ENCODE results near the gene AMMECR1. TPM values are rescaled to one million over a fixed set of nuclear protein-coding genes. Genes with fewer than 3 reads are reported as not detected.

AMMECR1 gene
- total RNA-seq, 2 experiments from 2014 or later = 7.8 to 7.9 TPM

- no peaks in the 10 kb centered on the region for H3K27me3 Mint-ChIP-seq
- TF ChIP-seq CTCF (IDR thresholded peaks at IDR 0.05) = no peak
- intact Hi-C loops (cut with DNase I, micrococcal nuclease) = no loop called here
- DNase-seq (no peak), ATAC-seq (ENCODE audit: poor library complexity) (no peak)
- H3K36me3 Mint-ChIP-seq (ENCODE audit: low read depth) = no peaks in the 10 kb centered on the region
- ChIA-PET CTCF (no interaction called here), POLR2A (no interaction called here)
- H3K27ac Mint-ChIP-seq = no peak within 1 kb of the TSS
- no peaks in the 10 kb centered on the region for H3K9me3 Mint-ChIP-seq
- Histone ChIP-seq H3K9me3 (ENCODE audit: control insufficient read depth in 1 of 2, insufficient read depth in 1 of 2, low read length in 2 of 2) (no peaks in the 10 kb centered on the region), H3K4me3 (ENCODE audit: low read length) (no peak within 1 kb of the TSS), H3K36me3 (ENCODE audit: insufficient read depth, low read length) (no peaks in the 10 kb centered on the region), H3K27me3 (ENCODE audit: control insufficient read depth in 1 of 2, insufficient read depth in 2 of 2, low read length in 2 of 2) (no peaks in the 10 kb centered on the region), H3K4me1 (ENCODE audit: insufficient read depth, low read length) (no peaks in the 10 kb centered on the region), H3K27ac (ENCODE audit: low read depth in 1 of 2, low read length in 2 of 2) (no peak within 1 kb of the TSS)
- H3K4me3 Mint-ChIP-seq = no peak within 1 kb of the TSS
- H3K4me1 Mint-ChIP-seq (ENCODE audit: low read depth) = no peaks in the 10 kb centered on the region
Measured at GRCh38 chrX:110358548-110358947, 40.7 kb upstream of the AMMECR1 start, which contains the start of gene RTL9. TSS of gene RTL9 (plus strand) at chrX:110358848. CDS start at chrX:110450618, 91,770 bp downstream.

GRCh38 chrX:110346681-110347080, 28.8 kb upstream of the AMMECR1 start:
- H3K27ac Mint-ChIP-seq = no peak overlapping the region
- Histone ChIP-seq H3K27ac (ENCODE audit: low read depth in 1 of 2, low read length in 2 of 2) (no peak overlapping the region), H3K4me1 (ENCODE audit: insufficient read depth, low read length) (no peaks in the 10 kb centered on the region), H3K9me3 (ENCODE audit: control insufficient read depth in 1 of 2, insufficient read depth in 1 of 2, low read length in 2 of 2) (no peaks in the 10 kb centered on the region), H3K4me3 (ENCODE audit: low read length) (no peak overlapping the region), H3K36me3 (ENCODE audit: insufficient read depth, low read length) (no peaks in the 10 kb centered on the region), H3K27me3 (ENCODE audit: control insufficient read depth in 1 of 2, insufficient read depth in 2 of 2, low read length in 2 of 2) (no peaks in the 10 kb centered on the region)
- no peak overlapping the region for H3K4me3 Mint-ChIP-seq
- H3K27me3 Mint-ChIP-seq = no peaks in the 10 kb centered on the region
- intact Hi-C loops (cut with DNase I, micrococcal nuclease) = no loop called here
- CTCF ChIA-PET = no interaction called here
- POLR2A ChIA-PET = no interaction called here
- ATAC-seq (ENCODE audit: poor library complexity) (no peak), DNase-seq (no peak)
- no peak for TF ChIP-seq CTCF (IDR thresholded peaks at IDR 0.05)
- H3K36me3 Mint-ChIP-seq (ENCODE audit: low read depth) = no peaks in the 10 kb centered on the region
- no peaks in the 10 kb centered on the region for H3K9me3 Mint-ChIP-seq
- no peaks in the 10 kb centered on the region for H3K4me1 Mint-ChIP-seq (ENCODE audit: low read depth)

GRCh38 chrX:110341189-110342035, 23.5 kb upstream of the AMMECR1 start:
- Histone ChIP-seq H3K4me1 (ENCODE audit: insufficient read depth, low read length) (no peaks in the 10 kb centered on the region), H3K4me3 (ENCODE audit: low read length) (no peak overlapping the region), H3K27ac (ENCODE audit: low read depth in 1 of 2, low read length in 2 of 2) (no peak overlapping the region), H3K9me3 (ENCODE audit: control insufficient read depth in 1 of 2, insufficient read depth in 1 of 2, low read length in 2 of 2) (no peaks in the 10 kb centered on the region), H3K36me3 (ENCODE audit: insufficient read depth, low read length) (no peaks in the 10 kb centered on the region), H3K27me3 (ENCODE audit: control insufficient read depth in 1 of 2, insufficient read depth in 2 of 2, low read length in 2 of 2) (no peaks in the 10 kb centered on the region)
- ATAC-seq (ENCODE audit: poor library complexity) (no peak), DNase-seq (no peak)
- Mint-ChIP-seq H3K27me3 (no peaks in the 10 kb centered on the region), H3K27ac (no peak overlapping the region), H3K4me3 (no peak overlapping the region), H3K4me1 (ENCODE audit: low read depth) (no peaks in the 10 kb centered on the region), H3K36me3 (ENCODE audit: low read depth) (no peaks in the 10 kb centered on the region), H3K9me3 (no peaks in the 10 kb centered on the region)
- no peak for TF ChIP-seq CTCF (IDR thresholded peaks at IDR 0.05)
- intact Hi-C loops (cut with DNase I, micrococcal nuclease) = no loop called here
- ChIA-PET POLR2A (no interaction called here), CTCF (interaction anchor here (0.5 kb wide), 1 partner anchor 432 kb away, joined by 3 read pairs; no protein-coding TSS in a partner anchor)

All from CD4-positive, alpha-beta T cell (primary cell).